Measurements from ENCODE around the gene CDH4.

Gene CDH4

DNA sequence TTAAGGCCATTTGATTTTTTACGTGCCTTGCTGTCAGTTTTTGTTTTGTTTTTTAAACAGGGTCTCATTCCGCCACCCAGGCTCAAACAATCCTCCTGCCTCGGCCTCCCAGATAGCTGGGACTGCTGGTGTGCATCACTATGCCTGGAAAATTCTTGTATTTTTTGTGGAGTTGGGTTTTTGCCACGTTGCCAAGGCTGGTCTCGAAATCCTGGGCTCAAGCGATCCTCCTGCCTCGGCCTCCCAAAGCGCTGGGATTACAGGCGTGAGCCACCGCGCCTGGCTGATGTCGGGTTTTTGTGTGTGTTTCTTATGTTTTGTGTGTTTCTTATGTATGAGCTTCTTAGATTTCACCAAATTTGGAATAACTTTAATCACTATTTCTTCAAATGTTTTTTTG is 708.8 kb downstream of the CDH4 start:
- no peak overlapping the region for H3K4me3 ChIP-seq (ENCODE audit: low read depth, low read length)
- TF ChIP-seq, protein P1, sequence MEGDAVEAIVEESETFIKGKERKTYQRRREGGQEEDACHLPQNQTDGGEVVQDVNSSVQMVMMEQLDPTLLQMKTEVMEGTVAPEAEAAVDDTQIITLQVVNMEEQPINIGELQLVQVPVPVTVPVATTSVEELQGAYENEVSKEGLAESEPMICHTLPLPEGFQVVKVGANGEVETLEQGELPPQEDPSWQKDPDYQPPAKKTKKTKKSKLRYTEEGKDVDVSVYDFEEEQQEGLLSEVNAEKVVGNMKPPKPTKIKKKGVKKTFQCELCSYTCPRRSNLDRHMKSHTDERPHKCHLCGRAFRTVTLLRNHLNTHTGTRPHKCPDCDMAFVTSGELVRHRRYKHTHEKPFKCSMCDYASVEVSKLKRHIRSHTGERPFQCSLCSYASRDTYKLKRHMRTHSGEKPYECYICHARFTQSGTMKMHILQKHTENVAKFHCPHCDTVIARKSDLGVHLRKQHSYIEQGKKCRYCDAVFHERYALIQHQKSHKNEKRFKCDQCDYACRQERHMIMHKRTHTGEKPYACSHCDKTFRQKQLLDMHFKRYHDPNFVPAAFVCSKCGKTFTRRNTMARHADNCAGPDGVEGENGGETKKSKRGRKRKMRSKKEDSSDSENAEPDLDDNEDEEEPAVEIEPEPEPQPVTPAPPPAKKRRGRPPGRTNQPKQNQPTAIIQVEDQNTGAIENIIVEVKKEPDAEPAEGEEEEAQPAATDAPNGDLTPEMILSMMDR (IDR thresholded peaks at IDR 0.05; ENCODE audit: low read depth, low read length), result no peak
- in situ Hi-C loops (cut with HindIII; ENCODE audit: low sequenced_read_pairs), result no loop called here

DNA sequence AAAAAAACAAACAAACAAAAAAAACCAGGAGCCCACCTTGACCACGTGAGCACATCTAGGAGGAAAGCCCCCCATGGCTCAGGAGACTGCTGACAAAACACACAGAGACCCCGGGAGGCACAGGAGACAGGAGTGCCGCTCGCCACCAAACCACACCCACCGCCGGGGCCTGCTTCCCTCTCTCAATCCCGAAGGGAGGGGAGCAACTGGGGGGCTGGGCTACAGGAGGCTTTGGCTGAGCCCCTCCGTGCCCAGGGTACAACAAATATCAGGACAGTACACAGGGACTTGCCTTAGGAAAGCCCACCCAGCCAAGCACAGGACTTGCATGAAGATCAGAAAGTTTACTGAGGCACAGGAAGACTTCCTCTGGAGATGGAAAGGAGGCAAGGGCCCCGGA is 711.1 kb downstream of the CDH4 start:
- in situ Hi-C loops (cut with HindIII; ENCODE audit: low sequenced_read_pairs), result no loop called here
- H3K4me3 ChIP-seq (ENCODE audit: low read depth, low read length), result no peak overlapping the region
- DNase-seq (ENCODE audit: low read depth, low spot score), result no peak
- TF ChIP-seq, protein P1 (IDR thresholded peaks at IDR 0.05; ENCODE audit: low read depth, low read length), result no peak

More for the DNA sequence above, 708.8 kb downstream of the CDH4 start:
- no peak for DNase-seq (ENCODE audit: low read depth, low spot score)

- TF ChIP-seq, protein P1 (IDR thresholded peaks at IDR 0.05; ENCODE audit: low read depth, low read length), result no peak
- DNase-seq (ENCODE audit: low read depth, low spot score), result no peak
- in situ Hi-C loops (cut with HindIII; ENCODE audit: low sequenced_read_pairs), result no loop called here
- no peak overlapping the region for H3K4me3 ChIP-seq (ENCODE audit: low read depth, low read length)
Observed at GRCh38 chr20:61963885-61964674, 712.0 kb downstream of the CDH4 start.

DNA sequence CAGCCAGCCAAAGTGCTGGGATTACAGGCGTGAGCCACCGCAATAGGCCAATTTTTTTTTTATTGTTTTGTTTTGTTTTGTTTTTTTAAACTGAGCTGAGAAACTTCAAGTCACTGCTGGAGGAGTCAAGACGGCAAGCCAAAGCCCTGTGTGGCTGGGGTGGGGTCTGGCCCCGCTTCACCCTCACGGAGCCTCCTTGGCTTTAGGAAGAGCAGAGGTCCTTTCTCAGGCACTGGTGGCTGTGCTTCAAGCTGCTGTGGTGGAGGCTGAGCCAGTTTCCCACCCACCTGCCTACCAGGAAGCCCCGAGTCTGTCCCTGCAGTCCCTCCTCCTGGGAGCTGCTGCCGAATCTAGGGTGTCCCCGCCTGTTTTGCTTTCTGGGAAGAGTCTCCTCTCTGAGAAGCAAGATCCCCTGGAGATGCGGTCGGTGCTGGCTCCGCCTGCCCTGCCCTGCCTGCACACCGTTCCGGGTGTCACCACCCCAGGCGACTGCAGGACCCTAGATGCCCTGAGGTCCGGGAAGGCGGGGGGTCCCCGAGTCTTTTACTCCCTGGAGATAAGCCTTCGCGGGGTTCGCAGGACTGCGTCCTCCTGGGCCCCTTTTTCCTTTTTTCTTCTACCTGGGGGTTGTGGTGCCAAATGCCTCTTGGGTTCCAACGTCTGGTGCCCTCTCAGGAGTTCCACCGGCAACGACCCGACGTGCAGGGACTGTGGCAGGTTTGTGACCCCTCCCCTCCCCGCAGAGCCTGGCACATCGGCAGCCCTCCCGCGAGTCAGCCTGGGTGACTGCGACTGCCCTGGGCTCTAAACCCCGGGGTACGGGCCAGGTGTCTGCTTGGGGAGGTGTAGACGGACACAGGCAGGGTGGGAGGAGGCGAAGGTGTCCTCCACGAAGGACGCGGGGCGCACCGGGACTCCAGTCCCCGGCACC is 712.9 kb downstream of the CDH4 start:
- TF ChIP-seq, protein P1 (IDR thresholded peaks at IDR 0.05; ENCODE audit: low read depth, low read length), result no peak

GRCh38 chr20:61965606-61966491 is 713.8 kb downstream of the CDH4 start:
- no peak overlapping the region for H3K4me3 ChIP-seq (ENCODE audit: low read depth, low read length)
- no peak for DNase-seq (ENCODE audit: low read depth, low spot score)
- in situ Hi-C loops (cut with HindIII; ENCODE audit: low sequenced_read_pairs), result no loop called here
- TF ChIP-seq, protein P1 (IDR thresholded peaks at IDR 0.05; ENCODE audit: low read depth, low read length), result no peak

More for the DNA sequence above, 712.9 kb downstream of the CDH4 start:
- H3K4me3 ChIP-seq (ENCODE audit: low read depth, low read length), result no peak overlapping the region
- DNase-seq (ENCODE audit: low read depth, low spot score), result no peak
- in situ Hi-C loops (cut with HindIII; ENCODE audit: low sequenced_read_pairs), result no loop called here

Data from astrocyte of the spinal cord (primary cell).